Fibroblast of pulmonary artery (primary cell): ENCODE results near the gene MRC2.

Experiments used
- DNase-seq: peaks from one replicate; pipeline ENCODE4 v3.0.0-alpha.2; 2010; ENCODE audit warnings: low read depth
- H3K4me3 ChIP-seq: replicated peaks from 2 replicates; pipeline ENCODE4 v1.5.1; 2011; ENCODE audit warnings: low read depth, mild to moderate bottlenecking, control low read depth, low read length, moderate library complexity
- TF ChIP-seq, protein P1 (sequence below): IDR thresholded peaks from 2 replicates; pipeline ENCODE4 v1.5.1; 2011; ENCODE audit warnings: mild to moderate bottlenecking, control low read depth, low read length, inconsistent platforms; ENCODE audit errors: missing control alignments

MRC2 gene

DNA sequence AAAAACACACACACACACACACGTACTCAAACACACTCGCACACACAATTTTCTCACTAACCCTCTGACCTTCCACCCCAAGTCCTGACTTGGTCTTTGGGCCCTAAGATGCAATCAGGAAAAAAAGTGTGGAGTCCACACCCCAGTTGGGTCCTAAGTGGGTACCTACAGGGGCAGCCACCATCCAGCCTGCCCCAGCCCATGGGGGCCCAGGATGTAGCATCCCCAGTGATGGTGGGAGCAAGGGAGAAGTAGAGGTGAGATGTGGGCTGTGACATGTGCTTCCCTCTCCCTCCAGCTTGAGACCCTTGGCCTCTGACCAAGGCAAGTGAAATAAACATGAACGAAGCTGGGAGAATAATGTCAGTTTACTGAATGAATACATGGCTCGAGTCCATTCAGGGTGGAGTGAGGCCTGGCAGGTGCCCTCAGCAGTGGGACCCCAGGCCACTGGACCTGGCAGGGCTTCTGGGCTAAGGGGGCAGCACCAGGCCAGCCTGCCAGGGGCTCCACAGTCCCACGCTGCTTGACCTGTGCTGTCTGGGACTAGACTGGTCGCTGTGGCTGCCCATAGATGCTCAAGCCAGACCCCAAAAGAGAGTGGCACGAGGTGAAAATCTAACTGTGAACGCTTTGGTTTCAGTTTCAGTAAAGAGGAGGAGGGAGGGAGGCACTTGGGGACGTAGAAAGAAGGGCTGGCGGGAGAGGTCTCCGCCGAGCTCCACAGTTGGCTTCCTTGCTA, 73.7 kb downstream of the MRC2 start:
- TF ChIP-seq, protein P1, sequence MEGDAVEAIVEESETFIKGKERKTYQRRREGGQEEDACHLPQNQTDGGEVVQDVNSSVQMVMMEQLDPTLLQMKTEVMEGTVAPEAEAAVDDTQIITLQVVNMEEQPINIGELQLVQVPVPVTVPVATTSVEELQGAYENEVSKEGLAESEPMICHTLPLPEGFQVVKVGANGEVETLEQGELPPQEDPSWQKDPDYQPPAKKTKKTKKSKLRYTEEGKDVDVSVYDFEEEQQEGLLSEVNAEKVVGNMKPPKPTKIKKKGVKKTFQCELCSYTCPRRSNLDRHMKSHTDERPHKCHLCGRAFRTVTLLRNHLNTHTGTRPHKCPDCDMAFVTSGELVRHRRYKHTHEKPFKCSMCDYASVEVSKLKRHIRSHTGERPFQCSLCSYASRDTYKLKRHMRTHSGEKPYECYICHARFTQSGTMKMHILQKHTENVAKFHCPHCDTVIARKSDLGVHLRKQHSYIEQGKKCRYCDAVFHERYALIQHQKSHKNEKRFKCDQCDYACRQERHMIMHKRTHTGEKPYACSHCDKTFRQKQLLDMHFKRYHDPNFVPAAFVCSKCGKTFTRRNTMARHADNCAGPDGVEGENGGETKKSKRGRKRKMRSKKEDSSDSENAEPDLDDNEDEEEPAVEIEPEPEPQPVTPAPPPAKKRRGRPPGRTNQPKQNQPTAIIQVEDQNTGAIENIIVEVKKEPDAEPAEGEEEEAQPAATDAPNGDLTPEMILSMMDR, result no peak
- H3K4me3 ChIP-seq, result no peak overlapping the region
- DNase-seq, result no peak

DNA sequence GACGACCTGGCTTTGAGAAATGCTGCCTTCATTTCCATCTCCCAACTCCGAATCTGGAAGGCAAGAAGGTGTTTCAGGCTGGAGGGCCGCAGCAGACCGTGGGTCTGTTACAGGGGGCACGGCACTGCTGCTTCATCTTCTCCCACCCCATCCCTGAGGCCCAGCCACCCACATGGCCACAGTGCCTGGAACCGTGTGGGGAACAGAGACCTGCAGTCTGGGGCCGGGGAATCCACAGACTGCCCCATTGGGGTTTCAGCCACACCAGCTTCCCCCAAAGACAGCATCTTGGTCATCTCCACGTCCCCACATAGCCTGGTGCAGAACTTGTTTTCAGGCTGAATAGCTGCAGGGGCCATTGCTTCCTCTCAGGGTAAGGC, 74.2 kb downstream of the MRC2 start:
- TF ChIP-seq, protein P1, result no peak
- H3K4me3 ChIP-seq, result no peak overlapping the region
- DNase-seq, result no peak

DNA sequence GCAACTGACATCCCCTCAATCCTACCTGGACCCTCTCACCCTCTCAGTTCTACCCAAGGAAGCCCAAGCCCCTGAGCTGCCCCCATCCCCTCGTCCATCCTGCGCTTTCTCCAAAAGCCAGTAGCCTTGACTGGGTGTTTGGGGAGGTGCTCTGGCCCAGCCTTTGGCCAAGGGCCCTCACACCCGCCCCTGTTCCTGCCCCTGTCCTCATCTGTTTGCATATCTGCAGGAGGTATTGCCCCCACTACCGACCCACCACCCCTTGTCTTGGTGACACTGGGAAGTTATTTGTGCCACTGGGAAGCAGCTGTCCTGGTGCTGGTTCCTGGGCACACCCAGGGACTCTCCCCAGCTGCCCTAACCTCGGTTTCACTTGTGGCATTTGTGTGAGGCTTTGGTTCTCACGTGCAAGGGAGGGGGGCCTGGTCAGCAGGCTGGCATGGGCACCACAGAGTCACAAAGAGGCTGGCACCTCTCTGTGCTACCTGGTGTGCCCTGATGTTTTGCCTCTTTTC, 75.3 kb downstream of the MRC2 start:
- no peak for DNase-seq
- no peak overlapping the region for H3K4me3 ChIP-seq
- TF ChIP-seq, protein P1, result no peak

DNA sequence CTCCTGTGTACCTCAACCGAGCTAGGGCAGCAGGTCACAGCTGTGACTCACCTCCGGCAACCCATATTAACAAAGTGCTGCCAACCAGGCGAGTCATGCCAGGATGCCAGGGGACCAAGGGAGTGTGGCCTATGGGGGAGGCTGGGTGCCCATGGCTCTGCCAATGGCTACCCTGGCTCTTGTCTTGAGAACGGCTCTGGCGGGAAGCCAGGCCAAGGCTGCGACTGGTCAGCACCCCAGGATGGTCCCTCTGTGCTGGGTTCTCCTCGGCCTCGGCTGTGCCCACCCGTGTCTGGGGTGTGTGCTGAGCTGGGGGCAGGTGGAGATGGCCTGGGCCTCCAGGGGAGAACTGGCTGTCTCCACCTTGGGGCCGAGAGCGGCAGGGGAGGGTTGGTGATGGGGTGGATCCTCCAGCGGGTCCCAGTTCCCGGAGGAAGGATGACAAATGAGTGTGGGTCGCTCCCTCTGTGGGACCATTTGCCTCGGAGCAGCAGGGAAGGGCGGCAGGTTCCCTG, 75.8 kb downstream of the MRC2 start:
- H3K4me3 ChIP-seq, result peak overlapping the region; percentile 58
- DNase-seq, result no peak
- TF ChIP-seq, protein P1, result no peak

DNA sequence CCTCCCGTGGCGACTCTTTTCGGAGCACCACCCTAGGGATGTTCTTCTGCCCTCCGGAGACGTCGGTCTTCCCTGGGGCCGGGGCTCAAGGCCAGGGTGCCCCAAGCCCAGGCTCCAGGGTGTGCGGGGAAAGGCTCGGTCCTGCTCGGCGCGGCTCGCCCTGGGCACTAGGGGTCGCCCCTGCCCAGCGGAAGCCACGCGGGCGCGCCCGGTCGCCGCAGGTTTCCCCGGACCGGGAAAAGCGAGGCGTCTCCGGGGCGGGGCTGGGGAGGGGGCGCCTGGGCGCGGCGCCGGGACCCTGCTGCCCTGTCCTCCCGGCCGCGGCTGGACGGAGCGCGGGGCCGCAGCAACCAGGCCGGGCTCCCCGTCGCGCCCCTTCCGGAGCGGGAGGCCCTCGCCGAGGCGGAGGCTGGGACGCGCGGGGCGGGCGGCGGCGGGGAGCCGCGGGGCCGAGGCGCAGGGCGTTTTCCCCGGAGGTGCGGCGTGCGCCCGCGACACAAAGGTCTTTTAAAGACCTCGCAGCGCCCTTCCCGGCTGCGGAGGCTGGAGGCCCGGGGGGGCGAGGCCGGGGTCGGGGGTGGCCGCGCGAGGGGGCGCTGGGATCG, 76.4 kb downstream of the MRC2 start:
- peak overlapping the region; percentile 58 for H3K4me3 ChIP-seq
- TF ChIP-seq, protein P1, result peak; percentile 45
- peak; percentile 62 for DNase-seq

DNA sequence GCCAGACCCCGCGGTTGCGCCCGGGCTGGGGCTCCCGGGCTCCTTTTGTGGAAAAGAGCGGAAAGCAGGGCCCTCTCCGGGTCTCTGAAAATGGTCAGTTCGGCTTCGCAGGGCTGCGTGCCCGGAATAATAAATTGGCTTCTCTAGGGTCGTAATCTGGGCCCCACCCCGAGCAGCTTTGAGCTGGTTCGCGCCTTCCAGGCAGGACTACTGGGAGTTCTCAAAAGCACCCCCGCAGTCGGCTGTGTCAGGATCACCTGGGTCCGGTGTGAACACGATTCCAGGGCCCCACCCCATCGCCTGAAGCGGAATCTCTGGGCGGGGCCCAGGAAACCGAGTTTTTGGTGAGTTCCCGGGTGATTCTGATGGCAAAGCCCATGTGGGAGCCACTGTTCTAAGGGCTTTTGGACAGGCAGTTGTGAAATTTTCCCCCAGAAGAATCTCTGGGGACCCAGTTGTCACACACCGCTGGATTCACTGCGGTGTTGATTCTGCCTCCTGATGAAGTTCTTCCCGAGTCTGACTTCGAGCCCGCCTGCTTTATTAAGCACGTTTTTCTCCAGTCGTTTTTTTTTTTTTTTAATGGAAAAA, 77.0 kb downstream of the MRC2 start:
- TF ChIP-seq, protein P1, result no peak
- peak overlapping the region; percentile 58 for H3K4me3 ChIP-seq
- peak; percentile 39 for DNase-seq
